Activated CD4-positive, alpha-beta T cell treated with anti-CD3 and anti-CD28 coated beads for 24 hours (primary cell): Measurements from ENCODE around the gene PFKFB3.
"Not testable (repeated sequence)": the region's sequence is repeated elsewhere in the genome, so short reads cannot be mapped to it uniquely, and the experiment has no call there.

Experiments used
- DNase-seq, 2 donors: peaks; one replicate each; pipeline ENCODE4 v3.0.0-alpha.2; 2020; ENCODE audit warnings: low read depth in 2 of 2

The PFKFB3 gene

GRCh38 chr10:6272126-6272525, 69.4 kb downstream of the PFKFB3 start:
- no peak for DNase-seq

GRCh38 chr10:6273351-6273750, 70.6 kb downstream of the PFKFB3 start:
- no peak for DNase-seq

GRCh38 chr10:6274040-6274439, 71.3 kb downstream of the PFKFB3 start:
- DNase-seq, result no peak

GRCh38 chr10:6274484-6274883, 71.8 kb downstream of the PFKFB3 start:
- DNase-seq, result no peak

GRCh38 chr10:6275022-6275997, 72.6 kb downstream of the PFKFB3 start:
- DNase-seq, result peak; percentile 79 to 84

GRCh38 chr10:6276356-6276755, 73.6 kb downstream of the PFKFB3 start:
- DNase-seq, result no peak

GRCh38 chr10:6278519-6279120, 75.9 kb downstream of the PFKFB3 start:
- DNase-seq, result no peak

- DNase-seq, result no peak
These were observed 77.0 kb downstream of the PFKFB3 start for GRCh38 chr10:6279540-6280267.

GRCh38 chr10:6280291-6280690, 77.6 kb downstream of the PFKFB3 start:
- DNase-seq, result no peak

- DNase-seq, result no peak
These were observed 79.8 kb downstream of the PFKFB3 start for GRCh38 chr10:6282454-6282958.

- DNase-seq, result no peak
These were observed 80.9 kb downstream of the PFKFB3 start for GRCh38 chr10:6283655-6284054.

- not testable (repeated sequence) for DNase-seq
These were observed 87.9 kb downstream of the PFKFB3 start for GRCh38 chr10:6290621-6291020.

- no peak for DNase-seq
These were observed 90.0 kb downstream of the PFKFB3 start for GRCh38 chr10:6292741-6293151.

- DNase-seq, result not testable (repeated sequence)
These were observed 93.7 kb downstream of the PFKFB3 start for GRCh38 chr10:6296425-6296824.

GRCh38 chr10:6296828-6297251, 94.1 kb downstream of the PFKFB3 start:
- no peak for DNase-seq

- no peak for DNase-seq
These were observed 94.8 kb downstream of the PFKFB3 start for GRCh38 chr10:6297522-6297921.

- DNase-seq, result no peak
These were observed 95.2 kb downstream of the PFKFB3 start for GRCh38 chr10:6297951-6298381.

- DNase-seq, result no peak
These were observed 95.7 kb downstream of the PFKFB3 start for GRCh38 chr10:6298428-6298827.

GRCh38 chr10:6299234-6299633, 96.5 kb downstream of the PFKFB3 start:
- peak in 1 of 2 donors; percentile 31 for DNase-seq

GRCh38 chr10:6299743-6300105, 97.0 kb downstream of the PFKFB3 start:
- DNase-seq, result no peak

GRCh38 chr10:6300106-6300783, 97.5 kb downstream of the PFKFB3 start:
- DNase-seq, result no peak
